ENCODE measurements around the gene INTS14.

DNA sequence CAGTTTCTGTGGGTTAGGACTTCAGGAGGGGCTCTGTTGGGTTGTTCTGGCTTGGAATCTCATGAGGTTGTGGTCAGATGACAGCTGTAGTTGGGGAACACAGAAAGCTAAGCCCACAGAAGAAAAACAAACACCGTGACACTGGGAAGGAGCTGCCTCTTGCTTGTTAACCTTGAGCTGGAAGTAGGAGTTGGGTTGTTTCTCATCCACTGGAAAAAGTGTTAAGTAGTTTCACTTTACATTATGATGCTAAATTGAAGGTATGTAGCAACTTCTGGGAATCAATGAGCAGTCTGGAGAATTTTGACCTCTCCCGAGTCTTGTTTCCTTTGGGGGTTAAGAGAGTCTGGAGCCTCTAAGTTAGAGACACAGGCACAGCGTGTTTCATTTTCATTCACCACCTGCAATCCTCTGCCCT, 60.2 kb downstream of the INTS14 start:
- TF ChIP-seq, protein P1, sequence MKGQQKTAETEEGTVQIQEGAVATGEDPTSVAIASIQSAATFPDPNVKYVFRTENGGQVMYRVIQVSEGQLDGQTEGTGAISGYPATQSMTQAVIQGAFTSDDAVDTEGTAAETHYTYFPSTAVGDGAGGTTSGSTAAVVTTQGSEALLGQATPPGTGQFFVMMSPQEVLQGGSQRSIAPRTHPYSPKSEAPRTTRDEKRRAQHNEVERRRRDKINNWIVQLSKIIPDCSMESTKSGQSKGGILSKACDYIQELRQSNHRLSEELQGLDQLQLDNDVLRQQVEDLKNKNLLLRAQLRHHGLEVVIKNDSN (CRISPR knock-in tag; IDR thresholded peaks at IDR 0.05), result no peak
- TF ChIP-seq NFE2L1 (CRISPR knock-in tag; IDR thresholded peaks at IDR 0.05), result no peak
- no peak for TF ChIP-seq SP1 (CRISPR knock-in tag; conservative IDR thresholded peaks at IDR 0.05)
- no peak for TF ChIP-seq IRF2 (CRISPR knock-in tag; IDR thresholded peaks at IDR 0.05; ENCODE audit: borderline replicate concordance, low read depth)
